K562 (cell line): ENCODE data around the gene LMO7. TPM values are rescaled to one million over a fixed set of nuclear protein-coding genes. Genes with fewer than 3 reads are reported as not detected.

Source experiments
- ATAC-seq: fragments of 200-7000 bp; cut with Tn5 transposase; 3 replicates; pipeline ENCODE4 v1.9.1; 2020; ENCODE audit warnings: moderate library complexity
- BruUV-seq: library from RNA; stranded (reverse); fragments of 400-500 nt; replicated peaks from 2 replicates; lab custom pipeline; 2021; lab: Mats Ljungman, UMichigan
- CTCF ChIA-PET: fragments of 300-600 bp; formaldehyde crosslinking; extraction: SDS; loops from one replicate; lab custom pipeline; 2021; ENCODE audit warnings: low intra/inter-chr PET ratio; lab: Yijun Ruan, JAX
- POLR2A ChIA-PET: fragments of 300-600, 350-650 bp; sonication (Branson Sonifier 250); formaldehyde crosslinking; extraction: SDS; loops from one replicate; lab custom pipeline; 2021; ENCODE audit warnings: antibody characterized with exemption, inconsistent platforms; lab: Yijun Ruan, JAX
- DNase-seq, 4 experiments: peaks; one replicate each; pipeline versions ENCODE4 v3.0.0 to v3.0.0-alpha.2; 2011 to 2018; ENCODE audit warnings: low spot score in 3 of 4, mixed read lengths in 3 of 4; ENCODE audit errors: extremely low read depth in 1 of 4
- FAIRE-seq: peaks from 2 replicates; lab custom pipeline; 2011; peaks lifted over from hg19 to GRCh38; lab: Jason Lieb, UNC
- H2AFZ ChIP-seq: 2 replicates; pipeline ENCODE4 v1.6.0; 2011; ENCODE audit warnings: low read depth, low read length, control low read depth, inconsistent platforms
- H3K27ac ChIP-seq: fragments of 200-600 bp; 3 replicates; pipeline ENCODE4 v1.8.0; 2011; ENCODE audit warnings: low read depth, mild to moderate bottlenecking, control low read depth, inconsistent platforms, low read length, moderate library complexity, mixed read lengths; ENCODE audit errors: extremely low read depth
- H3K27me3 ChIP-seq, 2 experiments: fragments of 300-600 bp in 1 of 2; 2 replicates in 1 of 2; 3 replicates in 1 of 2; pipeline versions ENCODE4 v1.6.0 to v1.8.0; 2011; ENCODE audit warnings: inconsistent platforms in 2 of 2, low read length in 2 of 2, mild to moderate bottlenecking in 1 of 2, mixed read lengths in 1 of 2, moderate library complexity in 1 of 2; ENCODE audit not compliant: control insufficient read depth in 2 of 2, insufficient read depth in 2 of 2
- H3K36me3 ChIP-seq: fragments of 300-600 bp; 3 replicates; pipeline ENCODE4 v1.8.0; 2011; ENCODE audit warnings: mild to moderate bottlenecking, low read length, inconsistent platforms; ENCODE audit not compliant: control insufficient read depth, insufficient read depth
- H3K4me1 ChIP-seq, 2 experiments: fragments of 200-600 bp in 1 of 2; replicated peaks in 1 of 2; 2 replicates in 1 of 2; 3 replicates in 1 of 2; pipeline versions ENCODE4 v1.5.1 to v1.8.0; 2011; ENCODE audit warnings: inconsistent platforms in 2 of 2, low read length in 2 of 2, mild to moderate bottlenecking in 1 of 2, mixed read lengths in 1 of 2, moderate library complexity in 1 of 2; ENCODE audit not compliant: control insufficient read depth in 2 of 2, insufficient read depth in 2 of 2
- H3K4me2 ChIP-seq: 2 replicates; pipeline ENCODE4 v1.6.1; 2011; ENCODE audit warnings: low read length, control low read depth, inconsistent platforms, mixed read lengths; ENCODE audit not compliant: insufficient read depth
- H3K4me3 ChIP-seq: fragments of 200-600 bp; sonication (generic), shearing (Covaris generic); 2 replicates; pipeline ENCODE4 v1.5.1; 2016; ENCODE audit warnings: control low read depth, inconsistent platforms
- H3K79me2 ChIP-seq: fragments of 200-600 bp; 3 replicates; pipeline ENCODE4 v1.8.0; 2011; ENCODE audit warnings: low read length, inconsistent platforms; ENCODE audit not compliant: control insufficient read depth, insufficient read depth
- H3K9ac ChIP-seq, 2 experiments: 2 replicates each; pipeline versions ENCODE4 v1.6.0 to v1.6.1; 2011; ENCODE audit warnings: low read depth in 2 of 2, low read length in 2 of 2, control low read depth in 1 of 2, inconsistent platforms in 1 of 2, mild to moderate bottlenecking in 1 of 2, mixed read lengths in 1 of 2; ENCODE audit not compliant: insufficient read depth in 1 of 2
- H3K9me1 ChIP-seq: one replicate; pipeline ENCODE4 v1.6.0; 2011; ENCODE audit warnings: inconsistent platforms, mild to moderate bottlenecking, low read length, moderate library complexity; ENCODE audit not compliant: control insufficient read depth, insufficient read depth
- H3K9me3 ChIP-seq: replicated peaks from 2 replicates; pipeline ENCODE4 v1.5.1; 2011; ENCODE audit warnings: low read depth, low read length, inconsistent platforms; ENCODE audit not compliant: control insufficient read depth, insufficient read depth
- H4K20me1 ChIP-seq: replicated peaks from 2 replicates; pipeline ENCODE4 v1.6.1; 2011; ENCODE audit warnings: low read length, inconsistent platforms, mixed read lengths; ENCODE audit not compliant: control insufficient read depth, insufficient read depth
- HNRNPLL ChIP-seq: fragments of 200-400 bp; formaldehyde crosslinking; IDR thresholded peaks from 2 replicates; pipeline ENCODE4 v1.6.1; 2017; ENCODE audit warnings: low read length, low read depth, mild to moderate bottlenecking; ENCODE audit not compliant: poor library complexity, severe bottlenecking
- NFRKB ChIP-seq: fragments of 450-650 bp; IDR thresholded peaks from 2 replicates; pipeline ENCODE4 v1.6.1; 2016; ENCODE audit warnings: low read depth
- PRDM10 ChIP-seq: fragments of 450-650 bp; IDR thresholded peaks from 2 replicates; pipeline ENCODE4 v1.6.1; 2018; ENCODE audit not compliant: partially characterized antibody
- WGBS: fragments of 100-300 bp; shearing (Covaris generic); methylation state at CpG from one replicate; pipeline ENCODE4 v1.1.6; 2016; ENCODE audit warnings: low coverage, mixed read lengths; ENCODE audit not compliant: insufficient coverage; ENCODE audit errors: missing lambda C conversion rate; 5-methylcytosine and 5-hydroxymethylcytosine counted together
- in situ Hi-C: fragments of 300-500 bp; cut with MboI; formaldehyde crosslinking; loops from 4 replicates; pipeline ENCODE4 v1.15.0; 2018; ENCODE audit warnings: inconsistent platforms, mixed read lengths
- intact Hi-C: fragments of 100-400 bp; cut with micrococcal nuclease; formaldehyde crosslinking; loops from 2 replicates; pipeline ENCODE4 v1.14.2; 2022
- polyA plus RNA-seq, 8 experiments: library from polyadenylated mRNA; depleted of rRNA in 4 of 8; stranded (reverse) in 5 of 8; unstranded in 3 of 8; fragments of >200 nt; fragmentation: Nextera tagmentation in 2 of 8; fragmentation: Illumina TruSeq in 1 of 8; extraction: Ambion mirVana in 2 of 8; extraction: Trizol in 1 of 8; gene quantifications; 2 replicates each; pipeline versions ENCODE4 v1.2.1 to v1.2.3, GENCODE V29; 2011 to 2014; ENCODE audit warnings: inconsistent platforms in 1 of 8, missing spikeins in 1 of 8
- total RNA-seq, 7 experiments: library from RNA; depleted of rRNA in 6 of 7; stranded (reverse); fragments of >200 nt in 6 of 7; fragmentation: Illumina TruSeq in 2 of 7; extraction: Trizol in 2 of 7; gene quantifications; 2 replicates each; pipeline versions ENCODE4 v1.2.1 to v1.2.3, GENCODE V29; 2011 to 2021; ENCODE audit warnings: low replicate concordance in 1 of 7

Gene LMO7
- total and polyA plus RNA-seq, 9 of the 15 experiments (the other 6 are each of a cell fraction or from before 2014, with no cell fraction given), result 0.42 to 4.3 (median 1.7) TPM

- no peaks in the 10 kb centered on the region for H3K9me3 ChIP-seq
- in situ Hi-C loops (no loop called here), intact Hi-C loops (no loop called here)
- no peaks in the 10 kb centered on the region for H3K27me3 ChIP-seq
- H3K9me1 ChIP-seq, result no peaks in the 10 kb centered on the region
- no peak overlapping the region for H3K4me2 ChIP-seq
- H3K4me3 ChIP-seq, result no peak overlapping the region
- no peaks in the 10 kb centered on the region for H3K36me3 ChIP-seq
- H3K4me1 ChIP-seq, result no peaks in the 10 kb centered on the region
- ATAC-seq (no peak), DNase-seq (no peak), FAIRE-seq (no peak)
- H3K79me2 ChIP-seq, result no peaks in the 10 kb centered on the region
- ChIA-PET POLR2A (interaction anchor here (0.5 kb wide), 1 partner anchor 853 kb away, joined by 3 read pairs; no protein-coding TSS in a partner anchor), CTCF (no interaction called here)
- no peak overlapping the region for H3K9ac ChIP-seq
- H3K27ac ChIP-seq, result no peak overlapping the region
- WGBS, result 2% methylated on average over 4 of the region's 4 CpGs
- TF ChIP-seq PRDM10, result no peak
- TF ChIP-seq, all 486 proteins: peak for 0
- H2AFZ ChIP-seq, result no peak overlapping the region
- H4K20me1 ChIP-seq, result no peaks in the 10 kb centered on the region
- BruUV-seq, result no TSS peak
Observed at GRCh38 chr13:75751350-75751749, 115.2 kb downstream of the LMO7 start.

GRCh38 chr13:75752826-75753225 is 116.7 kb downstream of the LMO7 start:
- Histone ChIP-seq H3K27ac (no peak overlapping the region), H3K4me3 (no peak overlapping the region), H3K36me3 (no peaks in the 10 kb centered on the region), H3K4me1 (no peaks in the 10 kb centered on the region), H4K20me1 (no peaks in the 10 kb centered on the region), H3K9me1 (no peaks in the 10 kb centered on the region), H3K9ac (no peak overlapping the region), H2AFZ (no peak overlapping the region), H3K79me2 (no peaks in the 10 kb centered on the region), H3K27me3 (no peaks in the 10 kb centered on the region), H3K9me3 (no peaks in the 10 kb centered on the region), H3K4me2 (no peak overlapping the region)
- CTCF ChIA-PET, result no interaction called here
- BruUV-seq, result no TSS peak
- intact Hi-C loops (no loop called here), in situ Hi-C loops (no loop called here)
- no peak for DNase-seq
- no peak for FAIRE-seq
- TF ChIP-seq NFRKB (no peak), HNRNPLL (no peak)
- POLR2A ChIA-PET, result no interaction called here
- no peak for ATAC-seq
